HG03064 (cell line): Measurements from ENCODE around the gene SPECC1L.
"Not testable (repeated sequence)": the region's sequence is repeated elsewhere in the genome, so short reads cannot be mapped to it uniquely, and the experiment has no call there.

ENCODE experiments used
- ATAC-seq: cut with Tn5 transposase; IDR thresholded peaks from one replicate; pipeline ENCODE4 v1.9.1; 2021; ENCODE audit warnings: low read depth; ENCODE audit not compliant: unreplicated experiment

Gene SPECC1L

GRCh38 chr22:24270556-24271385 lies at the start of gene SPECC1L:
SPECC1L (plus strand) TSS chr22:24270831; CDS start chr22:24302232, 31,401 bp downstream.
- peak; percentile 61 for ATAC-seq

GRCh38 chr22:24224468-24224867 lies 46.2 kb upstream of the SPECC1L start:
- no peak for ATAC-seq

GRCh38 chr22:24225044-24225601 lies 45.5 kb upstream of the SPECC1L start:
- no peak for ATAC-seq

- ATAC-seq = no peak
Measured at GRCh38 chr22:24225951-24226350, 44.7 kb upstream of the SPECC1L start.

GRCh38 chr22:24230911-24231656 lies 39.5 kb upstream of the SPECC1L start:
- no peak for ATAC-seq

- ATAC-seq = no peak
Measured at GRCh38 chr22:24231706-24232105, 38.9 kb upstream of the SPECC1L start.

GRCh38 chr22:24232124-24232523 lies 38.5 kb upstream of the SPECC1L start:
- no peak for ATAC-seq

GRCh38 chr22:24232725-24233124 lies 37.9 kb upstream of the SPECC1L start:
- ATAC-seq = no peak

GRCh38 chr22:24233235-24233634 lies 37.4 kb upstream of the SPECC1L start:
- no peak for ATAC-seq

GRCh38 chr22:24233816-24234215 lies 36.8 kb upstream of the SPECC1L start:
- ATAC-seq = no peak

GRCh38 chr22:24235315-24235714 lies 35.3 kb upstream of the SPECC1L start:
- no peak for ATAC-seq

- ATAC-seq = no peak
Measured at GRCh38 chr22:24236656-24237055, 34.0 kb upstream of the SPECC1L start.

GRCh38 chr22:24238101-24238694 lies 32.4 kb upstream of the SPECC1L start:
- ATAC-seq = not testable (repeated sequence)

- no peak for ATAC-seq
Measured at GRCh38 chr22:24240381-24240780, 30.2 kb upstream of the SPECC1L start.

GRCh38 chr22:24240985-24241692 lies 29.5 kb upstream of the SPECC1L start:
- ATAC-seq = not testable (repeated sequence)

- not testable (repeated sequence) for ATAC-seq
Measured at GRCh38 chr22:24243417-24243816, 27.2 kb upstream of the SPECC1L start.

GRCh38 chr22:24244144-24244787 lies 26.4 kb upstream of the SPECC1L start:
- no peak for ATAC-seq

- not testable (repeated sequence) for ATAC-seq
Measured at GRCh38 chr22:24245030-24245431, 25.6 kb upstream of the SPECC1L start, which contains the start of gene GGT5. GGT5 (minus strand) TSS chr22:24245082; CDS start chr22:24244725, 357 bp downstream.
